ENCODE measurements around the gene STAT4. TPM values are rescaled to one million over a fixed set of nuclear protein-coding genes. Genes with fewer than 3 reads are reported as not detected.

Gene STAT4, protein sequence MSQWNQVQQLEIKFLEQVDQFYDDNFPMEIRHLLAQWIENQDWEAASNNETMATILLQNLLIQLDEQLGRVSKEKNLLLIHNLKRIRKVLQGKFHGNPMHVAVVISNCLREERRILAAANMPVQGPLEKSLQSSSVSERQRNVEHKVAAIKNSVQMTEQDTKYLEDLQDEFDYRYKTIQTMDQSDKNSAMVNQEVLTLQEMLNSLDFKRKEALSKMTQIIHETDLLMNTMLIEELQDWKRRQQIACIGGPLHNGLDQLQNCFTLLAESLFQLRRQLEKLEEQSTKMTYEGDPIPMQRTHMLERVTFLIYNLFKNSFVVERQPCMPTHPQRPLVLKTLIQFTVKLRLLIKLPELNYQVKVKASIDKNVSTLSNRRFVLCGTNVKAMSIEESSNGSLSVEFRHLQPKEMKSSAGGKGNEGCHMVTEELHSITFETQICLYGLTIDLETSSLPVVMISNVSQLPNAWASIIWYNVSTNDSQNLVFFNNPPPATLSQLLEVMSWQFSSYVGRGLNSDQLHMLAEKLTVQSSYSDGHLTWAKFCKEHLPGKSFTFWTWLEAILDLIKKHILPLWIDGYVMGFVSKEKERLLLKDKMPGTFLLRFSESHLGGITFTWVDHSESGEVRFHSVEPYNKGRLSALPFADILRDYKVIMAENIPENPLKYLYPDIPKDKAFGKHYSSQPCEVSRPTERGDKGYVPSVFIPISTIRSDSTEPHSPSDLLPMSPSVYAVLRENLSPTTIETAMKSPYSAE
- total RNA-seq, result 1.0 and 4.5 TPM in 2 replicates

DNA sequence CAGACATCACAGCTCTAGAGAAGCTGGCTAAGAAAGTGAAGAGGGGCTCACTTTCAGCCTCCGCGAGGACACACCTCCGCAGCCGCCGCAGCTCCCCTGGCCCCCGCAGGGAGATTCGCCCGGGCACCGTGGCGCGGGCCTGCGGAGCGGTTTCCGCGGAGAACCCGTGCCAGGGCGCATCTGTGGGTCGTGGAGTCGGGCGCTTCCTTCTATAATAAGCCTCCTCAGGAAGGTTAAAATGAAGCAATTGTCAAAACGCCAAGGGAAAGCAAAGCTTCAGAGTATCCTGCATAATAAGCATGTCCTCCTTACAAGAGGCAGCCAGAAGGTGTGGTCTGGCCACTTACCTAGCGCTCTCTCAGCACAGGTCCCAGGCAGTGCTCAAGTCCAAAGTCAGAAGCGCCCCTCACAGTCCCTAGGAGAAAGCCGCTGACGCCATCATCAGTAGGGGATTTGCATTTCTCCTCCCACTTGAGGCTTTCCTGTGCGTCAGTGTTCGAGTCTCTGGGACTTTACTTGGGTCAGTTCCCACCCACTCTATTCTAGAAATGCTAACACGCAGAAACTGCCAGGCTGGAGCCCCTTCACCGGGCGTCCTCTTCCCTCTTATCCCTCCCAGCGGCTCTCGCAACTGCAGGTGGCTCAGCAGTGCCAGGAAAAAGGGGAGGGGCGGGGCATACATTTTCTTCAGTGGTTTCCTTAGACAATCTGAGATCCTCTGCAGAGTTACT lies at the start of gene STAT4:
Gene STAT4 (minus strand): TSS at position 395 of the 731 bp plus-strand sequence. CDS start 2,791 bp downstream, outside the sequence.

DNA sequence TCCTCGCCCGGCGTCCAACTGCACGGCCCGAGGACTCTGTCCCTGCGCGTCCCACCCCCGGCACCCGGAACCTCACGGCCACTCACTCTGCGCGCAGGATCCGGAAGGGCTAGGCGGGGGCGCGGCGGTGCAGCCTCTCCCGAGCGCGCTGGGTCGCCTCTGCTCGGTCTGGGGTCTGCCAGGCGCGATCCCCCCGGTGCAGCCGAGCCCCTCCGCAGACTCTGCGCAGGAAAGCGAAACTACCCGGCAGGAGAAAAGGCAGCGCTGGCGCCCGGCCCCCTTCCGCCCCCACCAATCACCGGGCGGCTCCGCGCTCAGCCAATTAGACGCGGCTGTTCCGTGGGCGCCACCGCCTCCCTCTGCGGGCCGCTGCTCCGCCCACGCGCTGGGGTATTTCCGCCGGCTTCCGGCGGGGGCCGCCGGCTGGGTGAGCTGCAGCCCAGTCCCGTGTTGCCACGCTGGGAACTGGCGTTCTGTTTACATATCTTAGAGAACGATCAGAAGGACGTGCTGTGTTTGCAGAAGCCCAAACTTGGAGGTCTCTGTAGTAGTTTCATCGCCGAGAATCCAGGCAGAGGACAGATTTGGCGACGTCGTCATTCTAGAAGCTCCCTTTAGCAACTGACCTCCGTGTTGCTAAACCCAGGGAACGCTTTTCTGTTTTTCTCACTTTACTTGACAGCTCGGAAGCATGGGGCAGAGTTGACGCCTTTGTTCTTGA lies 136.7 kb downstream of the STAT4 start, which contains the start of gene STAT1:
Gene STAT1 (minus strand): TSS at position 240 of the 721 bp plus-strand sequence. CDS start 4,168 bp downstream, outside the sequence.

Other genes starting within 250 kb of the STAT4 start
- gene STAT1, start 136.8 kb downstream of the STAT4 start, total RNA-seq, result 29.8 and 32.1 TPM in 2 replicates
- 194 and 244 TPM in 2 replicates for gene MYO1B, start 94.4 kb upstream of the STAT4 start, total RNA-seq